ENCODE measurements around the gene ERP27.

ERP27 gene

GRCh38 chr12:14956024-14956891 lies 17.9 kb upstream of the ERP27 start:
- TF ChIP-seq CTCF (IDR thresholded peaks at IDR 0.05; ENCODE audit: low read length), result no peak
- no peak for TF ChIP-seq EZH2 (optimal IDR thresholded peaks at IDR 0.05; ENCODE audit: low read depth, low read length)
- no peak for TF ChIP-seq EZH2phosphoT487 (IDR thresholded peaks at IDR 0.05; ENCODE audit: low read length)
- H3K9me2 ChIP-seq (replicated peaks; ENCODE audit: insufficient read depth, low read length), result no peaks in the 10 kb centered on the region
- H3K9me3 ChIP-seq (replicated peaks; ENCODE audit: insufficient read depth, low read length), result no peaks in the 10 kb centered on the region
- no peak overlapping the region for H2AFZ ChIP-seq (ENCODE audit: low read length)
- peaks cover 94% of the 10 kb centered on the region for H3F3A ChIP-seq (ENCODE audit: insufficient read depth, low read length)
- H3K27me3 ChIP-seq (replicated peaks; ENCODE audit: insufficient read depth, low read length), result no peaks in the 10 kb centered on the region
- peak; percentile 55 for DNase-seq
- H3K4me2 ChIP-seq (ENCODE audit: low read depth, low read length), result peak overlapping the region; percentile 95
- peak overlapping the region; percentile 88; the same call in 1 of the 2 replicates for H3K9ac ChIP-seq (ENCODE audit: low read length)
- H4K20me1 ChIP-seq (ENCODE audit: insufficient read depth, low read length), result no peaks in the 10 kb centered on the region
- peak overlapping the region; percentile 90 for H3K27ac ChIP-seq (ENCODE audit: low read length)
- peaks cover 100% of the 10 kb centered on the region for H3K79me2 ChIP-seq (ENCODE audit: low read length)
- no peaks in the 10 kb centered on the region; the same call in 1 of the 2 replicates for H3K36me3 ChIP-seq (replicated peaks; ENCODE audit: insufficient read depth, low read length)
- H3K4me1 ChIP-seq (ENCODE audit: low read length), result peaks cover 72% of the 10 kb centered on the region
- H3K4me3 ChIP-seq (ENCODE audit: low read length), result peak overlapping the region; percentile 75

GRCh38 chr12:14954269-14954668 lies 15.9 kb upstream of the ERP27 start:
- H3F3A ChIP-seq (ENCODE audit: insufficient read depth, low read length), result peaks cover 98% of the 10 kb centered on the region
- peaks cover 86% of the 10 kb centered on the region for H3K4me1 ChIP-seq (ENCODE audit: low read length)
- no peaks in the 10 kb centered on the region for H4K20me1 ChIP-seq (ENCODE audit: insufficient read depth, low read length)
- H3K9me2 ChIP-seq (replicated peaks; ENCODE audit: insufficient read depth, low read length), result no peaks in the 10 kb centered on the region
- H3K4me3 ChIP-seq (ENCODE audit: low read length), result no peak overlapping the region; the same call in 1 of the 2 replicates
- no peak for TF ChIP-seq EZH2 (optimal IDR thresholded peaks at IDR 0.05; ENCODE audit: low read depth, low read length)
- TF ChIP-seq CTCF (IDR thresholded peaks at IDR 0.05; ENCODE audit: low read length), result no peak
- TF ChIP-seq EZH2phosphoT487 (IDR thresholded peaks at IDR 0.05; ENCODE audit: low read length), result no peak
- no peaks in the 10 kb centered on the region for H3K9me3 ChIP-seq (replicated peaks; ENCODE audit: insufficient read depth, low read length)
- peak overlapping the region; percentile 60 for H3K9ac ChIP-seq (ENCODE audit: low read length)
- H3K4me2 ChIP-seq (ENCODE audit: low read depth, low read length), result peak overlapping the region; percentile 68
- H3K27ac ChIP-seq (ENCODE audit: low read length), result peak overlapping the region; percentile 94
- H3K79me2 ChIP-seq (ENCODE audit: low read length), result peaks cover 100% of the 10 kb centered on the region
- H2AFZ ChIP-seq (ENCODE audit: low read length), result no peak overlapping the region
- no peaks in the 10 kb centered on the region for H3K27me3 ChIP-seq (replicated peaks; ENCODE audit: insufficient read depth, low read length)
- peak; percentile 82 for DNase-seq
- no peaks in the 10 kb centered on the region; the same call in 1 of the 2 replicates for H3K36me3 ChIP-seq (replicated peaks; ENCODE audit: insufficient read depth, low read length)

GRCh38 chr12:14953752-14954151 lies 15.4 kb upstream of the ERP27 start:
- Histone ChIP-seq H3K4me1 (ENCODE audit: low read length) (peaks cover 89% of the 10 kb centered on the region), H3K4me3 (ENCODE audit: low read length) (peak overlapping the region; percentile 20; the same call in 1 of the 2 replicates), H3F3A (ENCODE audit: insufficient read depth, low read length) (peaks cover 100% of the 10 kb centered on the region)

More at GRCh38 chr12:14953752-14954151, 15.4 kb upstream of the ERP27 start:
- H3K9me3 ChIP-seq (replicated peaks; ENCODE audit: insufficient read depth, low read length), result no peaks in the 10 kb centered on the region
- peak overlapping the region; percentile 94 for H3K27ac ChIP-seq (ENCODE audit: low read length)
- no peaks in the 10 kb centered on the region for H3K27me3 ChIP-seq (replicated peaks; ENCODE audit: insufficient read depth, low read length)
- no peaks in the 10 kb centered on the region; the same call in 1 of the 2 replicates for H3K36me3 ChIP-seq (replicated peaks; ENCODE audit: insufficient read depth, low read length)
- TF ChIP-seq EZH2phosphoT487 (IDR thresholded peaks at IDR 0.05; ENCODE audit: low read length), result no peak
- no peak for TF ChIP-seq CTCF (IDR thresholded peaks at IDR 0.05; ENCODE audit: low read length)
- no peak for TF ChIP-seq EZH2 (optimal IDR thresholded peaks at IDR 0.05; ENCODE audit: low read depth, low read length)
- no peaks in the 10 kb centered on the region for H3K9me2 ChIP-seq (replicated peaks; ENCODE audit: insufficient read depth, low read length)
- H2AFZ ChIP-seq (ENCODE audit: low read length), result no peak overlapping the region
- H4K20me1 ChIP-seq (ENCODE audit: insufficient read depth, low read length), result no peaks in the 10 kb centered on the region
- H3K9ac ChIP-seq (ENCODE audit: low read length), result peak overlapping the region; percentile 60
- H3K79me2 ChIP-seq (ENCODE audit: low read length), result peaks cover 98% of the 10 kb centered on the region
- peak overlapping the region; percentile 68 for H3K4me2 ChIP-seq (ENCODE audit: low read depth, low read length)
- no peak for DNase-seq

Data from MM.1S (cell line).